Uterus (tissue), 2 donors: ENCODE measurements around the gene SERPINE1.
A peak's percentile ranks its signal among the peaks of the same experiment; 100 is the strongest.

ENCODE experiments used
- CTCF ChIP-seq, 4 experiments: fragments of 200-600 bp in 2 of 4; fragments of 450-650 bp in 2 of 4; sonication (generic) in 2 of 4; IDR thresholded peaks; one replicate each; pipeline ENCODE4 v1.5.1; 2016 to 2019; ENCODE audit warnings: antibody characterized with exemption in 4 of 4, mild to moderate bottlenecking in 2 of 4, moderate library complexity in 1 of 4
- POLR2A ChIP-seq, 2 donors: fragments of 450-650 bp; IDR thresholded peaks; one replicate each; pipeline ENCODE4 v1.6.1; 2016; ENCODE audit warnings: antibody characterized with exemption in 2 of 2, mild to moderate bottlenecking in 1 of 2, moderate library complexity in 1 of 2

- peak in 1 of 4 experiments; percentile 8 for TF ChIP-seq CTCF (IDR thresholded peaks at IDR 0.05)
- peak; percentile 61 to 68 for TF ChIP-seq POLR2A (IDR thresholded peaks at IDR 0.05)
These were observed 4.6 kb upstream of the SERPINE1 start for GRCh38 chr7:101121991-101122932.
